HG02588 (cell line): ENCODE data around the gene CLDN10.

Experiments
- ATAC-seq: cut with Tn5 transposase; IDR thresholded peaks from one replicate; pipeline ENCODE4 v1.9.1; 2021; ENCODE audit warnings: mild to moderate bottlenecking, moderate library complexity; ENCODE audit not compliant: unreplicated experiment

The CLDN10 gene

DNA sequence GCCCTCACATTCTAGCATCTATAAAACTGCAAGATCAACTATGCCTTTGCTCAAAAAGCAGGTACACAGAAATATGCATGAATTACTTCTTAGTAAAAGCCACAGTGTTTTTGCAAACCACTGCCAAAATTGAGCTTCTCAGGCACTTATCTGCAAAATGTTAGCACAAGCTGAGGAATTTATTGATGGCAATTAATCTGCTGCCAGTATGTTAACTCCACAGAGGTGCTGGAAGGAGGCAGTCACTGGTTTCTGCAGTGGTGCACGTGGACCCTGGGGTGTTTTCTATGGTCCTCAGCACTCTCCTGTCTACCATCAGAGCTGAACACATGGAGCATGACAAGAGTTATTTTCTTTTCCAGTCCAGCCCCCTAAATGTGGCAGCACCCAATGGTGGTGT is 44.2 kb downstream of the CLDN10 start:
- no peak for ATAC-seq

DNA sequence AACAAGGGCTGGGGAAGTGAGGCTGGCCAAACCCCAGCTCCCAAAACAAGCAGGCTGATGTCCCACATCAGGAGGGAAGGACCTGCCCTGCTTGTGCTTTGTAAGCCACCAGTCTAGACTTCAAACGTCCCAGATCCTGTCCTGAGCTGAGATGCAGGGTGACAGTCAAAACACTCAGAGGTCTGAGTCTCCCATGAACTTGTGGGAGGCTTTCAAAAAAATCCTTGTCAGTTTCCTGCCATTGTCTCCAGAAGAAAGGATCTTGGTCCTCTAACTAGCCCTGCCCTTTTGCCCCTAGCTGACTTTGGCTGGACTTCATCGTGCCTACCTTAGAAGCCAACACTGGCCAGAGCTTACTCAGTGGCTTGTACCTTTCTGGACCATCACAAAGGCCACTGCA is 48.7 kb downstream of the CLDN10 start:
- no peak for ATAC-seq

DNA sequence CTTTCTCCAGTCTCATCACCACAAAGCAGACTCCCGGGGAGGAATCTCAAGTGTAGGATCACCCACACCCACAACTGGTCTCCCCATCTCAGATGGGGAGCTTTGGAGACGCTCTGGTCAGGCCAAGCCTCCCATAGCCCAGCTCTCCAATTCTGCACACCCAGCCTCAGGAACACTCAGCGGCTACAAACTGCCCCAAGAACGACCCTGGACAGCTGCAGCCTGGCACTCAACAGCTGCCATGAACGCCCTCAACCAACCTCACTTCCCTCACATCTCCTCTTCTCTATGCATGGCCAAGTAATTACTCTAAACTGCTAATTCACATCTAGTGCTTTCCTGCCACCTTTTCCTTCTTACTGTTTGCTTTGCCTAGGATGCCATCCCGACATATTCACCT is 49.4 kb downstream of the CLDN10 start:
- ATAC-seq = no peak

DNA sequence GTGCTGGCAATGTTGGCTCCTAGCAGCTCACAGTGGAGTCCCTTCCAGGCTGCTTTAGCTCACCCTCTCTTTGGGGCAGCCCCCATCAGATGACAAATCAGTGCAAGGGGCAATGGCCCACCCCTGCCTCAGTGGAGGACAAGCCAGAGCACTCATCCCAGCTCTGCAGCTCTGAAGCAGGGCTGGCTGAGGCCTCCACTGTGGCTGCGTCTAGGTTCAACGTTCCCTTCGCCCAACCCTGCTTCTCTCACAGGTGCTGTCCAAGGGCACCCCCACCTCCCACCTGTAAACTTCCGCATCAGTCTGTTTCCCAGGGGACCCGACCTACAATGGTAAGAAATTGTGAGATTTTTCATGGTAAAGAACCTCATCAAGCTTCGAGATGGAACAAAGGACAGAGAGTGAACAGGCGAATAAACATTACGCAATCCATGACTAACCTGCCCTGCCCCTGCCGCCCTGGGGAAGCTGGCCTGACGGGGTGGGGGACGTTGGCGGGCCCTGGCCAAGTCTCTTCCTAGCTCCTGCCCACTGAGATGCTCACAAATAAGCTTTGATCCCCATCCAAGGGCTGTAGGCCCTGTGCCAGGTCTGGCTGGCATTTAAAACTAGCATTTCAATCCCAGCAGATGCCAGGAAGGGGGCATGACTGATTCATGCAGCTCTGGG is 51.5 kb downstream of the CLDN10 start:
- no peak for ATAC-seq

DNA sequence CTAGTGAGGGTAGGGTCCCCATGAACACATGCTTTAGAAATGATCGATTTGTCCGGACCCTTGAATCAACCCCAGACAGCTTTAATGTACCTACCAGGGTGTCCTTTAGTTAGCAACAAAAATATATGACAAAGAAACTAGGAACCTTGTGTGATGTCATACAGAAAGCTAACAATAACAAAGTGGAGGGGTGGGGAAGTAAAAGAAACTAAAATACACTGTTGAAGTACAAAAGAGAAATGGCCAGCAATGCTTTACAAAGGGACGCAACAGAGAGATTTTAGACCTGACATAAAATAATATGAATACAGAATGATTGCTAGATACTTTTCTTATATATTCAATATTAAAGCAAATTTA is 52.0 kb downstream of the CLDN10 start:
- no peak for ATAC-seq

DNA sequence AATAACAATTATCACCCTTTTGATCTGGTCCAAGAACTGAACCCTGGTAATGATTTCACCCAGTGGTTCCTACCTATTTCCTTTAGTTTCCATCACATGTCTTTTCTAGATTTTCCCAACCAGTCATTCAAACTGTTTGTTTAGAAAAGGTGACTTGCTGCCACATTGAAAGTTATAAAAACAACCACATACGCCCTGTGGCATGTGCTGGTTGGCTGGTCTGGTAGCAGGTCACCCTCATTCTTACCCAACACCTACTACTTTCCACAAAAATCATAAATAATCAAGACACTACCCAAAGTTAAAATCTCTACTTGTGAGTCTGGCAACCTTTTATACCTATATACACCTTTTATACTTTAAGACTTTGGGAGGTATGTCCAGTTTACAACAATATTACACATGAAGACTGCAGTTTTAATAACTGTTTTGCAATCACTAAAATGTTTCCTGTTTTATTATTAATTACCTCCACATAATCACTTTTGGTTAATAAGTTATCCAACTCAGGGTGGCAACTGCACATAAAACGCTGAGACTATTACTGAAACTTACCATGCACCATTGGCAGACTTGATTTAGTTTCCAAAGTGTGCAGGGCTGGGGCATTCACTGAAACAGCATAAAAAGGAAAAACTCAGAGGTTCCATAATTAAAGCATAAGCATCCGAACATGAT is 53.1 kb downstream of the CLDN10 start:
- ATAC-seq = no peak

DNA sequence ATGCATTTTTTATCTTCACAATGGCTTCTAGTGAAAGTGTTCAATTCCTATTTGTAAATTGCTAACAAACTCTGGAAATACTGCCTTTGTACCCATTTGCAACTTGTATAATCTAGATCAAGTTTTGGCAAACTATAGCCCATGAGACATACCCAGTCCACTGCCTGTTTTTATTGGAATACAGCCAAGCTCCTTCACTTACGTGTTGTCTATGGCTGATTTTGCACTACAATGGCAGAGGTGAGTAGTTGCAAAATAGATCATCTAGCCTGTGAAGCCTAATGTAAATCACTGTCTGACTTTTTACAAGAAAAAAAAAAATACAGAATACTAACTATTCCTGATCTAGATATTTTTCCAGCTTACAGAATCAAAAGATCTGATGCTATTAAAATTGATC is 54.8 kb downstream of the CLDN10 start:
- no peak for ATAC-seq

DNA sequence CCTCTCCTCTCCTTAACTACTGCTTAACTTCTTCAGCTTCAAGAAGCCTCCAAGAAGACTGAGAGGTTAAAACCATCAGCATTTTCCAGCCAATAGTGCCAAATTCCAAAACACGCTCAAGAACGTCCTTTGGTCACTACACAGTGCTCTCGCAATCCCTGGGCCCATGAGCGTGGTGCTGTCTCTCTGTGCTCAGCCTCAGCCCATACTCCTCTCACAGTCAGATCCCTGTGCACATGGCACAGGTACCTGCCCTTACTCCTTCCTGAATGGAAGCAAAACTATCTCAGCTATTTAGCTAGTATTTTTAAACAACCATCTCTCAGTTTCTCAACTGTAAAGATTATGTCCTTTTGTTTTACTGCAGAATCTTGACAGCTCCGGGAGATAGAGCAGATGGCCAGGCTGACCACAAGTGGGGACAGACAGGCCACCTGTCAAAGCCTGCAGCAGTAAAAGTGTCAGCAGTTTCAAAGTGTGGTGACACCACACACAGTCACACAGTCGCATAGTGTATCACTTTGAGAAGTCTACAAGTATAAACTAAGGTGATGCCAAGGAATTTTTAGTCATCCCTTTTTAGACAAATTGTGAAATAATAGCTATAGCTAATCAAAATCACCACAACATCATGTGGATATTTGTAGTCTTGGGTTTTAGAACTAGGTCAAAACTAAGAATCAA is 56.3 kb downstream of the CLDN10 start:
- ATAC-seq = no peak

DNA sequence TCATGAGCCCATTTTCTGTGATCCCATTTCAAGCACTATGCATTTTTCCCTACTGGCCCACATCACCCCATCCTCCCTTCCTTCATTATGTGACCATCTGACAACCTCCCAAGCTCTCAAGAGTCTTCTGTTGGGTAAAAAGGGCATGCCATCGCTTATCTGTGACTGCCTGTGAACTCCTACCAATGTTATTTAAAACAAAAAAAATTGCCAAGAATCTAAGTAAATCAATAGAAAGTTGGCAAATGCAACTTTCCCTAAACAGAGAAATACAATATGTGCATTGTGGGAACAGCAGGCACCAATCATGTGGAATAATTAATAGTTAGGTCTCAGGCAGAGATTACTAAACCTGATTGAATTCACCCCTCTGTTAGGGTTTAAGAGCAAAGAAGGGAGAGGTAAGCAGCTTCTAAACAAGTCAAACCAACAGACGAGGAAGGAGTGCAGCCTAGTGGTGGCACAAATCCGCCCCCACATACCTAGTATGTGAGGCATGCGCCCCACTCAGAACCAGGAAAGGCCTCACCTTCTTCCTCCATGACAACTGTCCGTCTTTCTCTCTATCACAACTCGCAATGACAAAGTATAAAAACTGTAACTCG is 62.2 kb downstream of the CLDN10 start:
- no peak for ATAC-seq

DNA sequence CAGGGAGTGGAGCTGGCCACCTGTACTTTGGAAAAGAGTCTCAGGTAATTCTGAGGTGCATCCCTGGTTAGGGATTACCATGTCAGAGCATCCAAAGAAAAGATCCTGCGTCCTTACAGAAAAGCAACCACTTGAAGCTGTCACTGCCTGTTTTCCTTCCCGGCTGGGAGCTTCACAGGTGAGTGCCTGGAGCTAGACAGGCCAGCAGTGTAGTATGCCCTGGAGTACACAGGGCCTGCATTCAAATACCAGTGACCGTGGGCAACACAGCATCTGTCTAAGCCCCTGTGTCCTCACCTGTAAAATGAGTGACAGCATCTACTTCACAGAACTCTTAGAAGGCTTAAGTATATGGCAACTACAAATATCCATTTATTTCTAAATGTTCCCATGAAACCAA is 63.0 kb downstream of the CLDN10 start:
- no peak for ATAC-seq

DNA sequence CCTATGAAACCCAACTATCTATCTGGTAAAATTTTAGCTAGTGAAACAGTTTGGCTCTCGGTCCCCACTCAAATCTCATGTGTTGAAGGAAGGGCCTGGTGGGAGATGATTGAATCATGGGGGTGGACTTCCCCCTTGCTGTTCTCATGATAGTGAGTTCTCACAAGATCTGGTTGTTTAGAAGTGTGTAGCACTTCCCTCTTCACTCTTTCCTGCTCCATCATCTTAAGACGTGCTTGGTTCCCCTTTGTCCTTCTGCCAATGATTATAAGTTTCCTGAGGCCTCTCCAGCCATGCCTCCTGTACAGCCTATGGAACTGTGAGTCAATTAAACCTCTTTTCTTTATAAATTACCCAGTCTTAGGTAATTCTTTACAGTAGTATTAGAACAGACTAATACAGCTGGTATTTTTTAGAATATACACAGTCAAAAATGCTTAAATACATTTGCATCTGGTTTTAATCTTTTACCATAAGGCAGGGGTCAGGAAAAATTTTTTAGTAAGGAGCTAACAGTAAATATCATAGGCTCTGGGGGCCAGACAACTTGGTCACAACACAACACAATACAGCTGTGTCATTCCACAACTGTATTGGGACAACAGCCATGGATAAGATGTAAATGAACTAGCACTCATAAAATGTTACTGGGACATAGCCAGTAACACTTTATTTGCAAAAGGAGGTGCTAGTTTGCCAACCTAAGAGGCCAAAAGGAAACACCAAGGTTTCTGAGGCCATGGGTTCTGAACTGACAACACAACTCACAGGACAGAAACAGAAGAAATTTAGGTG is 67.7 kb downstream of the CLDN10 start:
- ATAC-seq = no peak

DNA sequence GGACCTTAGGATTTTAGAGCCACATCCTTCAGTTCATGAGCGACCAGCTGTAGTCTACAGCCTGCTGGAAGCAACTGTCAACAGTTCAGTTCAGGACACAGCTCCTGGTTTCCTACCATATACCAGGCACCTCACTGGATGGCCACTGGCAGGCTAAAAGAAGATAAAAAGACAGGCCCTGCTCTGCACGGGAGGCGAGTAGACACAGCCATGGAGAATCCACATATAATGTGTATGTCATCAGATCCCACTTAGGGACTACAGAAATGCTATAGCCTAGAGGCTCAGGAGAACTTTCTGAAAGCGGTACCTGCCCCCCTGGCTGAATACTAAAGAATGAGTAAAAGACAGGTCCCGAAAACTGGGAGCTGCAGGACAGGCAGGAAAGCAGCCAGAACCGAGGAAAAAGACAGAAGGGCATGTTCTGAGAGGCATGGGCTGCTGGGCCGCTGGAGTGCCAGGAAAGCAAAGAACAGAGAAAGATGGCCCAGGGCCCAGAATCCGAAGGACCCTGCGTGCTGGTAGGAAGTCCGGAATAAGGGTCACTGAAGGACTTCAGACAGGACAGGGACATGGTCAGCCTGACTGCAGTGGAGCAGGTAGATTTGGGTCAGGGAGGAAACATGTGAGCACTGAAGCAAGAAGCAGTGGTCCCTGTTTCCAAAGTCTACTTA is 68.4 kb downstream of the CLDN10 start:
- ATAC-seq = no peak

DNA sequence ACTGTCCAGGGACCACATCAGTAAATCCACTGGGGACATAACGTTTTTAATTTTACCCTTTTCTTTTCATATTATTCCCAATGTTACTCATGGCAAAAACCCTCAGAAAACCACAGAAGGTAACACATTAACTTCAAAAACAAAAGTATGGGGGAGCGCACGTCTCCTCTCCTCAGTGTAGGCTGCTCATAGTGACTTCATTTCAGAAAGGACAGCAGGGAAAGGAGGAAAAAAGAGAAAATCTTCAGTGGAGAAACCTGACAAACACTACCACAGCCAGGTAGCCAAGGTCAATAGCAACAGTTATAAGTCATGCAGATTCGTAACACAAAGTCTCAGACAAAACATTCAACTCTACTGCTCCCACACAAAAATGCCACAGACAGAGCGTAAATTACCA is 70.6 kb downstream of the CLDN10 start:
- no peak for ATAC-seq

DNA sequence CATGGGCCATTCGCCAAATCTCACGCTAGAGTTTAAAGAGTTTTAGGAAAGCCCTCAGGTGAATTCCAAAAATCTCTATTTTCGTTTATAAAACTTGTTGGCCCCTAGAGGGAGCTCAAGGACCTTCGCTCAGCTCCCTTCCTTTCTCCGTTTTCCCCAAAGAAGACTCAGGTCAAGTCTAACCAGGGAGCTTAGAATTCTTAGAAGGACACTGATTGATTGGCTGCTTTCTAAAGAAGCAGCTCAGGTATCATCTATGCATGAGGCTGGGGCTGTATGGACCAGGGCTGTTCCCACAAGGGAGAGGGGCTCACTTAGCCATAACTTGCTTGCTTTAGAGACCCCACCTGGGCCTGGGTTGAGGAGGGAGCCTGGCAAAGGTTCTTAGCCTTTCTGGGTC is 71.5 kb downstream of the CLDN10 start:
- ATAC-seq = no peak

DNA sequence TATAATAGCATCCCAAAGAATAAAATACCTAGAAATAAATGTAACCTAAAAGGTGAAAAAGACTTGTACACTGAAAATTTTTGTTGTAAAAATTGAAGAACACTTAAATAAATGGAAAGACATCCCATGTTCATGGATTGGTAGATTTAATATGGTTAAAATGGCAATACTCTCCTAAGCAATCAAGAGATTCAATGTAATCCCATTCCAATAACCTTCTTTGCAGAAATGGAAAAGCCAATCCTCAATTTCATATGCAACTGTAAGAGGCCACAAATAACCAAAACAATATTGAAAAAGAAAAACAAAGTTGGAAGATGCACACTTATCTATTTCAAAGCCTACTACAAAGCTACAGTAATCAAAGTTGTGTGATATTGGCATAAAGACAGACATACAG is 74.2 kb downstream of the CLDN10 start:
- no peak for ATAC-seq

DNA sequence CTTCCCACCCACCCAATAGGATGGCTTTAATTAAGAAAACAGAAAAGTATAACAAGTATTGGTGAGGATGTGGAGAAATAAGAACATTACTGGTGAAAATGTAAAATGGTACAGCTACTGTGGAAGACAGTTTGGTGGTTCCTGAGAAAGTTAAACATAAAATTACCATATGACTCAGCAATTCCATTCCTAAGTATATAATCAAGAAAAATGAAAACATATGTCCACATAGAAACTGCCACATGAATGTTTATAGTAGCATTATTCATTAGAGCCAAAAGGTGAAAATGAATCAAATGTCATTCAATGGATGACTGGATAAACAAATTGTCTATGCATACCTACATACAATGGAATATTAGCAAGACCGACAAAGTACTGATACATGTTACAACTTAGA is 75.1 kb downstream of the CLDN10 start:
- ATAC-seq = no peak

DNA sequence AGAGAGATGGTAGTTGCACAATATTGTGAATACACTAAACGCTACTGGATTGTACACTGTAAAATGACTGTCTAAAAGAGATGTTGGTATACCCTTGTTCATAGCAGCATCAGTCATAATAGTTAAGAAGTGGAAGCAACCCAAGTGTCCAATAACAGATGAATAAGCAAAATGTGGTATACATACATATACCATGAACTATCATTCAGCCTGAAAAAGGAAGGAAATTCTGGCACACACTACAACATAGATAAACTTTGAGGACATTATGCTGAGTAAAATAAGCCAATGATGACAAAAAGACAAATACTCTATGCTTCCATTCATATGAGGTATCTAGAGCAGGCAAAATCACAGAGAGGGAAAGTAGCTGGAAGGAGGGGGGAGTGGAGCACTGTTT is 76.0 kb downstream of the CLDN10 start:
- no peak for ATAC-seq

DNA sequence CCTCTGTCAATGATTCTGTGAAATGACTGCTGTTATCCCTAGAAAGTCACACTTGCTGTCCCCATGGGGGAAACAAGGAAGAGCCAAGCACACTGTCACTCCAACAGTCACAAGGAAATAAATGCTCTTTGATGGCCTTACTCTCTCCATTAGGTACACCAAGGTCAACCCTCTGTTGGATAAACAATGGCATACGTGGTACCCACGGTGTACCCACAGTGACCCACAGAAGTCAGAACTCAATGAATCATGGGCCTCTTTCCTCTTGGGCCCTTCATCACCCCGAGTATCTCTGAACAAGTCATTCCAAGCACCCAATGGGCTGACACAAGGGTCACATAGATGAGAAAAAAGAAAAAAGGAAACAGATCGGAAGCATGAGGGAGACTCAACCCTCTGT is 76.6 kb downstream of the CLDN10 start:
- no peak for ATAC-seq
